Adrenal gland (tissue), 5 donors: ENCODE measurements around the gene ZIK1.

Source experiments
- CTCF ChIP-seq, 6 experiments: fragments of 450-650 bp in 4 of 6; fragments of 200-600 bp in 2 of 6; sonication (generic) in 1 of 6; IDR thresholded peaks; 1 replicate in 5 of 6; 2 replicates in 1 of 6; pipeline versions ENCODE4 v1.5.1 to v1.8.0; 2016 to 2021; ENCODE audit warnings: antibody characterized with exemption in 6 of 6, mild to moderate bottlenecking in 2 of 6, moderate library complexity in 1 of 6
- POLR2A ChIP-seq, 2 donors: fragments of 450-650 bp; IDR thresholded peaks; one replicate each; pipeline ENCODE4 v1.6.1; 2017; ENCODE audit warnings: antibody characterized with exemption in 2 of 2, mild to moderate bottlenecking in 2 of 2, moderate library complexity in 1 of 2
- donor health status: DM: no; HTN: no; CAD: no.

GRCh38 chr19:57563547-57563946, 20.4 kb upstream of the ZIK1 start:
- no peak for TF ChIP-seq CTCF (IDR thresholded peaks at IDR 0.05)
- TF ChIP-seq POLR2A (IDR thresholded peaks at IDR 0.05) = no peak
